NCI-H1694 treated with DMSO at 0.1 percent for 48 hours (cell line): ENCODE data around the gene PIK3R5.
"Not testable (repeated sequence)": the region's sequence is repeated elsewhere in the genome, so short reads cannot be mapped to it uniquely, and the experiment has no call there.

Source experiments
- DNase-seq: peaks from one replicate; lab custom pipeline; 2025; lab: John Stamatoyannopoulos, UW

Gene PIK3R5

GRCh38 chr17:8985054-8985701, 19.7 kb upstream of the PIK3R5 start:
- DNase-seq, result no peak

- not testable (repeated sequence) for DNase-seq
These were observed 18.7 kb upstream of the PIK3R5 start for GRCh38 chr17:8984225-8984624.

GRCh38 chr17:8981443-8981842, 15.9 kb upstream of the PIK3R5 start:
- DNase-seq, result no peak

- no peak for DNase-seq
These were observed 14.2 kb upstream of the PIK3R5 start for GRCh38 chr17:8979715-8980114.

GRCh38 chr17:8976638-8977037, 11.1 kb upstream of the PIK3R5 start:
- DNase-seq, result no peak

GRCh38 chr17:8975091-8975725, 9.7 kb upstream of the PIK3R5 start:
- DNase-seq, result no peak

GRCh38 chr17:8969901-8970300, 4.4 kb upstream of the PIK3R5 start:
- no peak for DNase-seq

- DNase-seq, result no peak
These were observed 3.0 kb upstream of the PIK3R5 start for GRCh38 chr17:8968503-8968902.

GRCh38 chr17:8967861-8968260, 2.4 kb upstream of the PIK3R5 start:
- no peak for DNase-seq

- DNase-seq, result no peak
These were observed 1.4 kb upstream of the PIK3R5 start for GRCh38 chr17:8966926-8967325.

GRCh38 chr17:8964801-8965393, 610 bp downstream of the PIK3R5 start:
- DNase-seq, result no peak

- no peak for DNase-seq
These were observed 1.8 kb downstream of the PIK3R5 start for GRCh38 chr17:8963647-8964258.

- no peak for DNase-seq
These were observed 2.5 kb downstream of the PIK3R5 start for GRCh38 chr17:8963014-8963413.

- DNase-seq, result no peak
These were observed 3.7 kb downstream of the PIK3R5 start for GRCh38 chr17:8961829-8962228.

GRCh38 chr17:8960325-8961140, 5.0 kb downstream of the PIK3R5 start:
- no peak for DNase-seq

GRCh38 chr17:8959312-8959918, 6.1 kb downstream of the PIK3R5 start:
- no peak for DNase-seq

GRCh38 chr17:8957721-8958120, 7.8 kb downstream of the PIK3R5 start:
- no peak for DNase-seq

- DNase-seq, result no peak
These were observed 9.0 kb downstream of the PIK3R5 start for GRCh38 chr17:8956465-8956902.

- no peak for DNase-seq
These were observed 10.2 kb downstream of the PIK3R5 start for GRCh38 chr17:8955021-8955959.

- DNase-seq, result no peak
These were observed 11.2 kb downstream of the PIK3R5 start for GRCh38 chr17:8954339-8954738.
